ENCODE results near the gene MAJIN. TPM values are rescaled to one million over a fixed set of nuclear protein-coding genes. Genes with fewer than 3 reads are reported as not detected.

The MAJIN gene, protein sequence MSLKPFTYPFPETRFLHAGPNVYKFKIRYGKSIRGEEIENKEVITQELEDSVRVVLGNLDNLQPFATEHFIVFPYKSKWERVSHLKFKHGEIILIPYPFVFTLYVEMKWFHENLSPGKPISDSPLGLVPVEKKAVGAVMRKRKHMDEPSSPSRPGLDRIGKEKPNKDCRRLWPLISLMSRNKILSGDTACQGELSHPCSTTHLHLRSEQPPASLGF
- total RNA-seq: not detected in 2 replicates

DNA sequence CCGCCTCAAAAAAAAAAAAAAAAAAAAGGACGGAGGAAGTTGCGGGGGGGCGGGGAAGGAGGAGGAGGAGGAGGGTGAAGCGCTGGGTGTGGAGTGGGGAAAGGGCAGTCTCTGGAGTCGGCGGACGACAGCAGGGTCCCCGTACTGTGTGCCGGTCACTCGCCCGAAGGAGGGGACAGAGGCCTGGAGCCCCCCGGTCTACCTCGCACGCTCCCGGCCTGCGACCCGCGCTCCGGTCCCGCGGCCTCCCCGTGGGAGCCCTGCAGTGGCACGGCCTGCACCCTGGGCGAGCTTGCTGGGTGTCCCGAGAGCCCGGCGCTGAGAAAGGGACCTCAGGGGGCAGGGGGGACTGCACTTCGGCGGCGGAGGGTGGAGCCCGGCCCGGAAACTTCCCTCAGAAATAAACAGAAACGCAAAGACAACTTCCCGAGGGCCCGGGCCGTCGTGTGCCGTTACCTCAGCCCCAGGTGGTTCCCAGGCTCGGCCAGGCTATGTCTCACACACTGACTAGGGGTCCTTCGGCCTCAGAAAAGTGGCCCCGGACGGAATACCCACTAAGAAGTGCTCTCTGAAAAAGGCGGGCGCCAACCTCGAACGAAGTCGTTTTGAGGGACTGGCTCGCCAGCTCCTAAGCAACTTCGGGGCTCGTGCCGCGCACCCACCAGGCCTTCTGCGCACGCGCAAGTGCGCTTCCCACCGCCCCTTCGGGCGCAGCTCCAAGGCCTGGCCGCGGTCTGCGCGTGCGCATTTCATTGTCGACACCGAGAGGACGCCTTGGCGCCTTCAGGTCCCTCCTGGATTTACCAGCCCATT, at the start of gene MAJIN:
MAJIN (minus strand) TSS at position 688 of the 813 bp plus-strand sequence. CDS start 12,703 bp downstream, outside the sequence.

DNA sequence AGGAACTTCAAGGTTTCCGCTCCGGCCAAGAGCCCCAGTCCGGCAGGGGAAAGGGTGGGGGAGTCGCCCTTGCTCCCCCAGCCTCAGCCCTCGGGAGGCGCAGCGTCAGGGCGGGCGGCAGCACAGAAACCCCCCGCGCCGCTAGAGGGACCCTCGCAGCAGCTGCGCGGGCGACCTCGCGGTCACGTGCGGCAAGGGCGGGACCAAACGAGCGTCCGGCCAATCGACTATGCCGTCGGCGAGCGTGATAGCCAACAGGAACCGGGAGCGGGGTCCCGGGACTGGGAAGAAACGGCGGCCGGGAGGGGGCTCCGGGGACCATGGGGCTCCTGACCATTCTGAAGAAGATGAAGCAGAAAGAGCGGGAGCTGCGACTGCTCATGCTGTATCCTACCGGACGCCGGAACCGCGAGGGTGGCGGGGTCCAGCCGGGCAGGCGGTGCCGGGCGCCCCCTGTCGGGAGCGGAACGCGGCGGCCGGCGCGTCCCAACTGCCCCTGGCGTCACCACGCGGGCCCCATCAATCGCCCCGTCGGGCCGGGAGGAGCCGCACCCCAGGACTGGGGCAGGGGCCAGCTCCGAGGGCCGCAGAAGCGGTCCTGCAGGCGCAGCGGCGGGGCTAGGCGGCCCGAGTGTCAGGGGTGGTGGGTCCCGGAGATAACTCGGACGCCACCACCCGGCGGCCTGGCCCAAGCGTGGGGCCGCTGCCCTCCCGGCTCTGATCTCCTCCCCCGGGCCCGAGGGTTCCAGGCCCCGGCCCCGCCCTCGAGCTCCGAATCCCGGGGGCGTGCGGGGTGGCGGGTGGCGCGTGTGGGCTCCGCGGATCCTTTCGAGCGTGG, 42.2 kb upstream of the MAJIN start, which contains the start of gene ARL2:
ARL2 (plus strand) TSS at position 273 of the 838 bp plus-strand sequence; CDS start at position 321, 48 bp downstream.

DNA sequence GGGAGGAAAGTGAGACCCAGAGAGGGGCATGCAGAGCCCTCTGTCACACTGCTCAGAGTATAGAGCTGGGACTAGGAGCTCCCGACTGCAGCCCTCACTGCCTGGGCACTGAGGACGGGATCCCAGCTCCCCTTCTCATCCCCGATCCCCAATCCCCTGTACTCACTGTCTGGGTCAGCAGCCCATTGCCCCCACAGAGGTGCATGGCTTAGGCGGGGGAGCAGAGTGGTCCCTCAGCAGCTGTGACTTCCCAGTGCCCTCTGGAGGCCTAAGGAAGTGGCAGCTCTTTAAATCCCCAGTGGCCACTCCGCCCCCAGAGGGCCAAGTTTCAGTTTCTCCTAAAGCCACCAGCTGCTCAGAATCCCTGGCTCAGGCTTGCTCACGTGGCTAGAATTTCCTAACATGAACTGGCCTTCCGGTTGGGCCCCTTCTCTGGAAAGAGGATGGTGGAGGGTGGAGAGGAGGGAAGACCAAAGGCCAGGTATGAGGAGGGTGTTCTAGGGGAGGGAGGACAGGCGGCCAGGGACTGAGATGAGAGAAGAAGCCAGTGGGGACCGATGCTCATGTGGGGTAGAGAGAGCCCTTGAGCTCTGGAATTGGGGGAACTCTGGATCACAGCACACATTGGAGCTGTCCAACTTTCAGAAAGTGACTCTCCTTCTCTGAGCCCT, 24.9 kb upstream of the MAJIN start, which contains the start of gene BATF2:
BATF2 (minus strand) TSS at position 262 of the 671 bp plus-strand sequence; CDS start at position 205, 57 bp downstream.

DNA sequence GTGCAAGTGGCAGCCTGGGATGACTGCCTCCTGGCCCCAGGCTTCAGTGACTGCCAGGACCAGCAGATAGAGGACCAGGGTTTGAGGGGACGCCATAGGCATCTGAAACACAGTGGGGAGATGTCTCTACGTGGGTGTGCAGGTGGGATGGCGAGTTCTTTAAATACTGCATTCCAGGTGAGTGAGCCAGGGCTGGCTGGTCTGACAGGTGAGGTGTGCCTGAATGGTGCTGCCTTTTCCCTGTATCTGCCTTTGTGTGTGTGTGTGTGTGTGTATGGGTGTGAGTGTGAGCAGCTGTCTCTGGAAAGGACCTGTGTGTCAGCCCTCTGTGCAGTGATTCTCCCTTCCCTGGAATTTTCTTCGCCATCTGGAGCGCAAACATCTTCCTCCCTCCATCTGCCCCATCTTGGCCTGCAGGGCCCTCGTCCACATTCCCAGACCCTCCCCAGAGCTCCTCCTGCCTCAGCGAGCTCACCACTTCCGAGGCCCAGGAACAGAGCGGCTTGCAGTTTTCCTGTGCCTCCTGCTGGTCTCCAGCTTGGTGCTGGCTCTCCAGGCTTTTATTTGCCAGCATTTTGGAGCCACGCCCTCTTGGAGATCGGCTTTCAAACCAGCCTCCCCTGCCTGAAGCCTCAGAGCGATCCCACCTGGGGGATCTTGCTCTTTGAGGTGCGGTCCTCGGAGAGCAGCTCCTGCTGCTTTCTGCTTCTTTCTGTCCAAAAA, 36.4 kb downstream of the MAJIN start, which contains the start of gene GPHA2:
GPHA2 (minus strand) TSS at position 535 of the 723 bp plus-strand sequence; CDS start at position 102, 433 bp downstream.

DNA sequence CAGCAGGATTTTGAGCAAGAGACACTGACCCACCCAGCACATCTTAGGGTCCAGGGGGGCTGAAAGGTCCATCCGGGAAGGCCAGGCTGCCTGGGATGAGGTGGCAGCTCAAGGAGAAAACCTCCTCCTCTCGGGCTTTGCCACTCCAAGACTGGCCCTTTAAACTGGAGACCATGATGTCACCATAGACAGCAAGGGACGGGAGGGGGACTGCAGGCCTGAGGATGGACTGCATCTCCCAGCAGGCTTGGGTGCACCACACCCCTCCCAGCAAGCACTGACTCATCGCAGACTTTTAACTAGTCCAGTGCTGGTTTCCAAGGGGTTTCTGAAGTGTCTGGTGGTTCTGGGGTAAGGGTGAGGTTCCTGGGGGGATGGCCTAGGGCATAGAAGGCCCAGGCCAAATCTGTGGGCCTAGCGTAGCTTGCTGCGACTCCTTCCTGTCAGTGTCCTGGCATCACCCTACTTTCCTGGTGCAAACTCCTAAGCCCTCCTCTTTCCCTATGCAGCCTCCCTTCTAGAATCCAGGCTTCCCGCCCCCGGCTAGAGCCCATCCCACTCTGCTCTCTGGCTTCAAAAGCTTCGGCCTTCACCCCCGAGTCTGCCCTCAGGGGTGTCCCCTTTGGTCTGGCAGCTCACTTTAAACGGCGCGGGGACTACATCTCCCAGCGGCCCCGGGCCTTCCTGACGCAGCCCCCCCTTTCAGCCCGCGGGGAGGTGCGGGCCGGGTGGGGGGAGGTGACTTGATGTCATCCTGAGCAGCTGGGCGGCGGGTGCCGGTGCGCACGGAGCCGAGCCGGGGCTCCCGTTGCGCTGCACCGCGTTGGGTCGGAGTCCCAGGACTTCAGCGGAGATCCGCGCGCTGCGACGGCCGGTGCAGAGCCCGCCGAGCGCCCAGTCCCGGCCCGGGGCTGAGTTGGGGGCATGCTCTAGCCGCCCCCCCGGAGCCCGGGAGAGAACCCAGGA, 47.7 kb downstream of the MAJIN start, which contains the start of gene PPP2R5B:
PPP2R5B (plus strand) TSS at position 746 of the 966 bp plus-strand sequence. CDS start 1,046 bp downstream, outside the sequence.

DNA sequence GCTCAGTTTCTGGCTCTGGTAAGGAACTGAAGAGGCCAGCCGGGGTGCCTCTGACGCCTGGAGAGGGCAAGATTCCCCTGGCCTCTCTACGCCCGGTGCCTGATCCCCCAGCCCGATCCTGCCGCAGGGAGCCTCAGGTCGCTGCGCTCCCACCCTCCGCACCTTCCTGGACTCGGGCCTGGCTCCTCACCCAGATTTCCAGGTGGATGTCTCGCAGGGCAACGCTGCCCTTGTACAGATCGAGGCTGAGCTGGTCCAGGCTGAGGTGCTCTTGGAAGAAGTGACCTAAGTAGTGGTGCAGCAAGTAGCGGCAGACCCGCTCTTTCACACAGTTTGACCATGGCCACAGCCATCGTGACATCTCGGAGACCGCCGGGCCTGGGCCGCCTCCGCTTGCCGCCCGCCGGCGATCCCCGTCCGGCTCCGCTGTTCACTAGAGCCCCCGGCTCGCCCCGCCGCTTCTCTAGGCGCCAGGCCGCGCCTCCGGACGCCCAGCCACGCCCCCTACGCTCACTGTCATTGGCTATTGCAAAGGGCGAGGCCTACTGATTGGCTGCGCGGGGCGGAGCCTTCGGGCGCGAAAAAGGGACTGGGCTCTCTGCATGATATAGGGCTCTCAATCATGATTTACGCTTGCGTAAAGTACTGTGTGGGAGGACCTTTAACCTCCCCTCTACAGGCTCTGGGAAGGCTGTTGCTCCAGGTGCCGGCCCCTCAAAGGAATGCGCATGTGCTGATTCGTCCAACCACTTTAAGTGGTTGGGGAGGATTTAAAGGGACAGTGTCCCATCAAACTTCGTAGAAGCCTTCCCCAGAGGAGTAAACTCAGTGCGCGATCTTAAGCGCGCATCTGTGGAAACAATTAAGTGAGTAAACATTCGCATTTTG, 54.9 kb downstream of the MAJIN start, which contains the start of gene ATG2A:
ATG2A (minus strand) TSS at position 435 of the 888 bp plus-strand sequence; CDS start at position 361, 74 bp downstream.

Other genes starting within 250 kb of the MAJIN start
- gene NRXN2, start 248.9 kb downstream of the MAJIN start, total RNA-seq: 1.1 TPM in 1 of 2 replicates, not detected in the other
- 0.46 and 1.6 TPM in 2 replicates for gene RASGRP2, start 228.0 kb downstream of the MAJIN start, total RNA-seq
- under 0.01 and 0.46 TPM in 2 replicates for gene PYGM, start 212.1 kb downstream of the MAJIN start, total RNA-seq
- 65.6 and 72.6 TPM in 2 replicates for gene SF1, start 193.6 kb downstream of the MAJIN start, total RNA-seq
- gene MAP4K2, start 168.9 kb downstream of the MAJIN start, total RNA-seq: 37.7 and 44.1 TPM in 2 replicates
- gene MEN1, start 161.6 kb downstream of the MAJIN start, total RNA-seq: 13.0 and 13.1 TPM in 2 replicates
- gene CDC42BPG, start 127.5 kb downstream of the MAJIN start, total RNA-seq: 0.15 and 0.32 TPM in 2 replicates
- gene EHD1, start 93.5 kb downstream of the MAJIN start, total RNA-seq: 62.9 and 73.1 TPM in 2 replicates
- 7.5 and 11.7 TPM in 2 replicates for gene ATG2A, start 54.9 kb downstream of the MAJIN start, total RNA-seq
- 7.8 and 7.9 TPM in 2 replicates for gene PPP2R5B, start 47.4 kb downstream of the MAJIN start, total RNA-seq
- not detected in 2 replicates for gene GPHA2, start 36.2 kb downstream of the MAJIN start, total RNA-seq
- 0.65 and 12.3 TPM in 2 replicates for gene BATF2, start 24.9 kb upstream of the MAJIN start, total RNA-seq
- 113 and 137 TPM in 2 replicates for gene ARL2, start 42.1 kb upstream of the MAJIN start, total RNA-seq
- gene SNX15, start 55.3 kb upstream of the MAJIN start, total RNA-seq: 8.1 and 8.5 TPM in 2 replicates
- 9.4 and 13.7 TPM in 2 replicates for gene SAC3D1, start 69.1 kb upstream of the MAJIN start, total RNA-seq
- gene NAALADL1, start 86.4 kb upstream of the MAJIN start, total RNA-seq: 5.5 and 9.7 TPM in 2 replicates
- gene CDCA5, start 111.9 kb upstream of the MAJIN start, total RNA-seq: 7.1 and 11.4 TPM in 2 replicates
- gene ZFPL1, start 112.1 kb upstream of the MAJIN start, total RNA-seq: 33.5 and 34.7 TPM in 2 replicates
- gene VPS51, start 124.1 kb upstream of the MAJIN start, total RNA-seq: 182 and 195 TPM in 2 replicates
- 15.6 and 24.9 TPM in 2 replicates for gene TM7SF2, start 139.8 kb upstream of the MAJIN start, total RNA-seq
- 9.0 and 10.1 TPM in 2 replicates for gene ZNHIT2, start 145.6 kb upstream of the MAJIN start, total RNA-seq
- gene FAU, start 150.0 kb upstream of the MAJIN start, total RNA-seq: 318 and 429 TPM in 2 replicates
- 27.6 and 32.4 TPM in 2 replicates for gene MRPL49, start 150.2 kb upstream of the MAJIN start, total RNA-seq
- gene SYVN1, start 162.4 kb upstream of the MAJIN start, total RNA-seq: 10.7 and 12.0 TPM in 2 replicates
- gene SPDYC, start 198.1 kb upstream of the MAJIN start, total RNA-seq: not detected in 2 replicates
- 63.3 and 157 TPM in 2 replicates for gene CAPN1, start 209.8 kb upstream of the MAJIN start, total RNA-seq